Inflammatory macrophage treated with lipopolysaccharide for 1 hour (primary cell): ENCODE results near the gene ELP6.

ENCODE experiments used
- DNase-seq, 2 donors: peaks; one replicate each; pipeline ENCODE4 v3.0.0-alpha.2; 2020 to 2022

The ELP6 gene

GRCh38 chr3:47513125-47513929 lies at the start of gene ELP6:
Gene ELP6 (minus strand): TSS chr3:47513712. CDS start chr3:47513590, 122 bp downstream.
- DNase-seq: peak; percentile 93 to 95

GRCh38 chr3:47556351-47556750 lies 42.8 kb upstream of the ELP6 start:
- DNase-seq: no peak

- DNase-seq: no peak
Measured at GRCh38 chr3:47554335-47554734, 40.8 kb upstream of the ELP6 start.

- DNase-seq: no peak
Measured at GRCh38 chr3:47553407-47553806, 39.9 kb upstream of the ELP6 start.

- peak in 1 of 2 donors; percentile 17 for DNase-seq
Measured at GRCh38 chr3:47542471-47543173, 29.1 kb upstream of the ELP6 start.

GRCh38 chr3:47541583-47542108 lies 28.1 kb upstream of the ELP6 start:
- no peak for DNase-seq

- no peak for DNase-seq
Measured at GRCh38 chr3:47540281-47540680, 26.8 kb upstream of the ELP6 start.

- DNase-seq: no peak
Measured at GRCh38 chr3:47536967-47537366, 23.5 kb upstream of the ELP6 start.

- DNase-seq: no peak
Measured at GRCh38 chr3:47536221-47536891, 22.8 kb upstream of the ELP6 start.

- DNase-seq: no peak
Measured at GRCh38 chr3:47533996-47534454, 20.5 kb upstream of the ELP6 start.

- DNase-seq: no peak
Measured at GRCh38 chr3:47533481-47533880, 20.0 kb upstream of the ELP6 start.

- DNase-seq: no peak
Measured at GRCh38 chr3:47527952-47528725, 14.6 kb upstream of the ELP6 start.

- DNase-seq: no peak
Measured at GRCh38 chr3:47525617-47526016, 12.1 kb upstream of the ELP6 start.

GRCh38 chr3:47523310-47524073 lies 10.0 kb upstream of the ELP6 start:
- DNase-seq: no peak

- peak; percentile 85 to 95 for DNase-seq
Measured at GRCh38 chr3:47522082-47522987, 8.8 kb upstream of the ELP6 start.

- no peak for DNase-seq
Measured at GRCh38 chr3:47520756-47521155, 7.2 kb upstream of the ELP6 start.

GRCh38 chr3:47517937-47518336 lies 4.4 kb upstream of the ELP6 start:
- no peak for DNase-seq

- DNase-seq: no peak
Measured at GRCh38 chr3:47515864-47516319, 2.4 kb upstream of the ELP6 start.

- DNase-seq: no peak
Measured at GRCh38 chr3:47515100-47515499, 1.6 kb upstream of the ELP6 start.

- peak in 1 of 2 donors; percentile 7 for DNase-seq
Measured at GRCh38 chr3:47512416-47513124, 942 bp downstream of the ELP6 start.
